COLO829 (cell line): ENCODE data around the gene GNPAT.

Source experiments
- DNase-seq: peaks from one replicate; pipeline ENCODE4 v3.0.0; 2012; ENCODE audit warnings: low spot score

Gene GNPAT

DNA sequence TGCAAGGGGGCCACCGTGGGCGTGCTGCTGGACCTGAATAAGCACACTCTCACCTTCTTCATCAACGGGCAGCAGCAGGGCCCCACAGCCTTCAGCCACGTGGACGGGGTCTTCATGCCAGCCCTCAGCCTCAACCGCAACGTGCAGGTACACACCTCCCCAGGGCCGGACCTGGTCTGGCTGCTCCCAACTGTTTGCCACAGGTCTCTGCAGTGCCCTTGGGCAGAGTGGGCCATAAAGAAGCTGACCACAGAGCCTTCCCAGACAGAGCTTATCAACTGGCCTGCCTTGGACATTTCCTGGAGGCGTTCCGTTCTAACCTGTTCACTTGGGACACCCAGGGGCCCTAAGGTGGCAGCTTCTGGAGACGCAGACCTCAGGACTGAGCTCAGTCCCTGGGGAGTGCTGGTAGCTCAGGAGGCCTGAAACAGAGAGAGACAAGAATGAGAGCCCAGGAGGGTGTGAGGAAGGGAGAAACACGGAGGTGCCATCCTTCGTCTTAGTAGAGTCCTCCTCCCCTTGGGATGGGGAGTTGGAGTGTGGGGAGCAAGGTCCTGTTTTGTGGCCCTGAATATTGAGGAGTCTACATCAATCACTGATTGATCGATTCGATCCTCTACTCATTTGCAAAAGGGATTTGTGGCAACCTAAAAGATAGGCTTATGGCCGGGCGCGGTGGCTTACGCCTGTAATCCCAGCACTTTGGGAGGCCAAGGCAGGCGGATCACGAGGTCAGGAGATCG is 27.0 kb upstream of the GNPAT start:
- no peak for DNase-seq

DNA sequence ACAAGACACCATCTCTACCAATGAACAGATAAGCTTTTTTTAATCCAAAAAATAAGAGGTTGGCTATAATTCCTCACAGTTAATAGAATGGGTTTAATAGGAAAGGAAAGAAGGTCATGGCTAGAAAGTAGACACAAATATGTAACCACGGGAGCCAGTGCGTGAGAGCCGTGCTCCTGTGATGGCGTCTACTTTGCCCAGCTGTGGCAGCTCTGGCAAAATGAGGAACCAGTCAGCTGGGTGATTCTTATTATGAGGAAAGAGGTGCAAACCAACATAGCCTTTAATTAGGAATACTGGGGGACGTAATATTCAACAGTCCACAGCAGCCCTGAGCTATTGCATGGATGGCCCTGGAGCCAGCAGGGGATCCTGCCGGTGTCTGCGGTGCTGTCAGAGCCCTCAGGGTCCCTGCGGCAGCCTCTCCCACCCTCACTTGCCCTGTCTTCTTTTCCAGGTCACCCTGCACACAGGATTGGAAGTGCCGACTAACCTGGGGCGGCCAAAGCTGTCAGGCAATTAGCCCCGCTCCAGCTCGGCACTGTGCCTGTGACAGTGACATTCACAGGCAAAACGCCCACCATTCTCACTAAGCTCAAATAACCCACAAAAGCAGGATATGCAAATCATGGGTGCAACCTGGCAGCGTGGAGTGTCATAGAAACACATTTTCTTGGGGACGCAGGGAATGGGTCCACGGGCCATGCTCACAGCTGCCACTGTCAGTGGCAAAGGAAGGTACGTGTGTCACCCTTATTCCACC is 25.9 kb upstream of the GNPAT start:
- DNase-seq: no peak

DNA sequence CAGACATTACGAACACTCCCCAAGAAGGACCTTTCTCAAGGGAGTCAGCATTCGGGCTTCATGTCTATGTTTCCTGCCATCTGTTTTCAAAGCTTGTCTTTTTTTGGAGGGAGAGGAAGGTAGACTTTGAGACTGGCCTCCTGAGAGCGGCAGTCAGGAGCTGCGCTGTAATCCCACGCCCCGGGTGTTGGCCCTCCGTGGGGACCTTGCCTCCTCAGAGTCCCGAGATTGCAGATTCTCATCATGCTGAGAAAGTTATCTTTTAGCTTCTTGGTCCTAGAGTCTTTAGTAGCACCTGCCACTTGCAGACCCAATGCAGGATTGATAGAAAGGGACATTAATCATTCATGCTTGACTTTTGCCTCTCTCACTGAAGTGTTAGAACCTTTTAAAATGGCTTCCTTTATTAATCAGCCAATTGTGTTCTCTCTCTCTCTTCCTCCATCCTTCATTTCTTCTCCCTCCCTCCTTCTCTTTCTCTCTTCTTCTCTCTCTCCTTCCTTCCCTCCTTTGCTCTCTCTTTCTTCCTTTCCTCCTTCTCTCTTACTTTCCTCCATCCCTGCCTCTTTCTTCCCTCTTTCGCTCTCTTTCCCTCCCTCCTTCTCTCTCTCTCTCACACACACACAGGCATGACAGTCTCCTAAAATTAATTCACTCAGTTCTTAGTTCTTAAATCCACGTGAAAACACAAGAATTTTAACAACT is 25.2 kb upstream of the GNPAT start:
- no peak for DNase-seq

DNA sequence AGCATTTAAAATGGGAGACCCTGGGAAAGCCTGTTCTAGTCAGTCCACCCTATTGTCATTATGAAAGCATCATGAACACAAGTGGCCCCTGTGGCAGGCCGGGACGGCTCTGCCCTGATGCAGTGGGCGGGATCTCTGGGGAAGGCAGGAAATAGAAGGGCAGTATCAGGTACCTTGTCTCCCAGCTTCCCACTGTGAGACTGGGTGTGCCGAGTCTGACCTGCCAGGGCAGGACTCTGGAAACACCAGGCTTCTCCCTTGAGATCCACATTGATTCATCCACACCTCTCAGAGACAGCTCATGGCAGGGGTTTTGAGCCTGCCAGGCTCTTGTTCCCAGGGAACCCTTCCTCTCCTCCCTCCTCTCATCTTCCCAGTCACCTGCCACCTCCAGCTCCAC is 24.5 kb upstream of the GNPAT start:
- DNase-seq: no peak

DNA sequence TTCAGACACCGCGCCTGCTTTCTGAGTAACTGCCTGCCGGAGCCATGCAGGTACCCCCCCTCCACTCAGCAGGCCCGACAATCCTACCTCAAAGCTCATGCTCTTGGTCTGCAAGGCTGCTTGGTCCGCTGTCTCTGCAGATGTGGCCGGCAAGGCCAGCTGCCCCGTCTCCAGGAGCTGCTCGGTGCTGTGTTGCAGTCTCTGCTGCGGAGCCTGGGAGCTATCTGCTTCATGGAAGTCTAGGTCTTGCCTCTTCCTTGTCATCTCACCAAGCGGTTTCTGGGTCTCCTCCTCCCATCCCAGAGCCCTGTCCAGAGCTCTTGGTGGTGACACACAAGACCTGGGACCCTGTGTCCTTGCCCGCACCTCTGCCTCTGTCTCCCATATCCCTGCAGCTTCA is 24.0 kb upstream of the GNPAT start:
- no peak for DNase-seq

DNA sequence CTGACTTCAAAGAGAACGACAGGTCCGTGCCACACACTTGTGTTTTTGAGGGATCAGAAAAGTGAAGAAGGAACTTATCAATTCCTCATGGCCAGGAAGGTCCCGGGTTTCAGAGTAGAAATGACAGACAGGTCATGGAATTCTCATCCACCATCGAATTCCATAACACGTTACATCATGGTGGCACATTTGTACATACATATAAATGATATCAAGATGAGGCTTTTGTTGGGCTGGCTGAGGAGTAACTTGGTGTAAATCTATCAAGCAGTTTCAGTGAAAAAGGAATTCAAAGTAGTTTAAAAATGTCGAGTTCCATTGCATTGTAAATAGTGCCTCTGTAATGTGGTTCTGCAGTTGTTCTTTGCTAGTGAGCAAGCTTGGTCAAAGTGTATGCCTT is 22.9 kb upstream of the GNPAT start:
- DNase-seq: no peak

DNA sequence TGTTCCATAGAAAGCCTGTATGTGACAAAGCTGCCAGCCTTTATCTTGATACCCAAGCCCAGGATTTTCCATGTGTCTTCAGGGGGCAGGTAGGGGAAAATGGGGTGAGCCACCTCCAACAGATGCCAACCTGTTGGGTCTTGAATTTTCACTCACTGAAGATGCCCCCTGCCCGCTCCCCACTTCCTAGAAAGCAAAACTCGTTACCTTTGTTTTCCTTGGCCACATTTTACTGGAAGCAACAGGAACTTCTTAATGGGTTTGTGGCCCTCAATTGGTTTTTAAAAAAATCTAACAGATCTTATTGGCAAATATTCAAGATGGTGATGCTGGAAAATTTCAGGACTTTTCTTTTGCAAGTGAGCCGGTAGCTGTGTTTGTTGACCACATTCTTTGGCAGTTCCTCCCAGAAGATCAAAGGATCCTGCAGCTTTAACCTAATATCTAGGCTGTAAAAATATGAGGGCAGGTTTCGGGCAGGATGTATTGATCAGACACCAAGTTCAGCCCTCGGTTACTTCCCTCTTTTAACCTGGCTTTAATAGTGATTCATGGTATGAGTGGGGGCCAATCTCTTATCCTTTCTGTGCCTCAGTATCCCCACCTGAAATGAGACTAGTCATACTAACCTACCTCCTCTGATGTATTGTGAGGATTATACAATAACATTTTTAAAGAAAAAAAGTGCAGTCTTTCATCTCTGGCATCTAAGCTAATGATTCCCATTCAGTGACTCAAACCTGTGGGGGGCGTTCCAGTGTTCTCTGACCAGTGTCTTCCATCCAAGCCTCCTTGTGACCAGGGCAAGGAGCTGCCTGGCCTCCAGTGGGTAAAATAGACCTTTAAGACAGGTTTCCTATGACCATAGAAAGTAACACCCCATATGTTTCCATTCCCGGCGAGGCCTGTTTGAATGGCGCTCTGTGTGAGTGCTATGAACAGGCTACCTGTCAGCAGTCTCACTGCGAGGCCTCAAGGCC is 21.3 kb upstream of the GNPAT start:
- no peak for DNase-seq

DNA sequence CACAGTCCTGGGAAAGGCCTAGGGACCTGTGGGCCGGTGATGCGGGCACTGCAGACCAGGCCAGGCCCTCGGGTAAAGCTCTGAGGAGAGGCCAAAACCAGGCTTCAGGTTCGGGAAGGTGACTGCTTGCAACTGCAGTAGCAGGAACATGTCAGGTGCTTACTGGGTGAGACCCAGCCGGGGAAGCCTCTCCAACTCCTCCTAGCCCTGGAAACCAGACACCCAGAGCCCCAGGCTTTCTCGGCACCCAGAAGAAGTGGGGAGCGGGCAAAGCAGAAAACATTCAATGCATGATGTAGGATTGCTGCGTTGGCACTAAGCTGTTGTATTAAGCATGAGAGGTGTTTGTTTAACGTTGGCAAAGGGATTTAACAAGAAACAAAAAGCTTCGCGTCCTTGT is 20.2 kb upstream of the GNPAT start:
- no peak for DNase-seq

DNA sequence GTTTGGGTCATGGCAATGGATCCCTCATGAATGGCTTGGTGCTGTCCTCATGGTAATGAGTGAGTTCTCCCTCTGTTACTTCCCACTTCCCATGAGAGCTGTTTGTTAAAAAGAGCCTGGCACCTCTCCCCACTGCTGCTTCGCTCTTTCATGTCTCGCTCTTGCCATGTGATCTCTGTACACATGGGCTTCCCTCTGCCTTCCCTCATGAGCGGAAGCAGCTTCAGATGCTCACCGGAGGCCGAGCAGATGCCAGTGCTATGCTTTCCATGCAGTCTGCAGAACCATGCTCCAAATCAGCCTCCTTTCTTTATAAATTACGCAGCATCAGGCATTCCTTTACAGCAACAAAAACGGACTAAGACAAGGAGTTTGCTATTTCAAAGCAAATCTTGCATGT is 14.9 kb upstream of the GNPAT start:
- no peak for DNase-seq

DNA sequence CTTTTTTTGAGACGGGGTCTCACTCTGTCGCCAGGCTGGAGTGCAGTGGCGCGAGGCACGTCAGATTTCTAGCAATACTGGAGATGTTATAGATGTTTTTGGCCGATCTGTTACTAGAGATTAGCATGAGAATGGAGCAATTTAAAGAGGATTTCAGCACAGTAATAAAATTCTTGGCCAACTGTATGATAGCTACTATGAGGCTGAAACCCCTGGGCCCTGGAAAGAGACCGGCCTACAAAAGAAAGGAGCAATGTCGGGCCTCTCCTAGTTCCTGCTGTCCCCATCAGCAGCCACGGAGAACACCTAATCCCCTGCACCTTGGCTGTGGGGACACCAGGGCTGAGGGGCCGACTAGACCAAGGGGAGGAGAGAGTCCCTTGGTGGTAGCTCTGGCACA is 9.5 kb upstream of the GNPAT start:
- no peak for DNase-seq

DNA sequence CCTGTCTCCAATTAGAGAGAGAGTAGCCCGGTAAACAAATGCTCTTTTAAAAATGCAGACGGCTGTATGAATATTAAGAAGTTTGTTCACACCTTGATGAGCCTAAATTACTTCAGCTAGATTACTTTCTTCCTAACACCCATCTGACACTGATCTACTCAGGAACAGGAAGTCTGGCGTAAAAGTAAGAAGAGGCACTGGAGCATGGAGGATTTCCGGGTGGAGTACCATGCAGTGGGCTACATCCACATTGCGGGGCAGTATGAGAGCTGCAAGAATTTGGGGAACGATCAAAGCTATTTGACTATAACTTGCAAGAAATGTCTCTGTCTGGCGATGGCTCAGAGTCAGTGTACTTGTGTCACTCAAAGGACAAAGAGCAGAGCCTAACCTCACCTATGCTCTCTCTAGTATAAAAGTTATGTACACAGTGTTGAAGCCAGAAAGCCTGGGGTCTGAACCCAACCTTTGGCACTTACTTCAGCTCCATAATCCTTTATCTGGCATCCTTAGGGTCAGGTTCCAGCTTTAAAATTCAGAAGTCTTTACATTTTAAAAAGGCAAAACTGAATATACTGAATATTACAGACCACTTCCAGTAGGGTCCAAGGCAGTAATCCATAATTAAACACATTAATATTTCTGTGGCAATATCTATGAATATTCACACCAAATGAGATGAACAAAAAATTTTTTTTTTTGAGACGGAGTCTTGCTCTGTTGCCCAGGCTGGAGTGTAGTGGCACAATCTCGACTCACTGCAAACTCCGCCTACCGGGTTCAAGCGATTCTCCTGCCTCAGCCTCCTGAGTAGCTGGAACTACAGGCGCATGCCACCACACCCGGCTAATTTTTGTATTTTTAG is 7.9 kb upstream of the GNPAT start:
- DNase-seq: no peak

DNA sequence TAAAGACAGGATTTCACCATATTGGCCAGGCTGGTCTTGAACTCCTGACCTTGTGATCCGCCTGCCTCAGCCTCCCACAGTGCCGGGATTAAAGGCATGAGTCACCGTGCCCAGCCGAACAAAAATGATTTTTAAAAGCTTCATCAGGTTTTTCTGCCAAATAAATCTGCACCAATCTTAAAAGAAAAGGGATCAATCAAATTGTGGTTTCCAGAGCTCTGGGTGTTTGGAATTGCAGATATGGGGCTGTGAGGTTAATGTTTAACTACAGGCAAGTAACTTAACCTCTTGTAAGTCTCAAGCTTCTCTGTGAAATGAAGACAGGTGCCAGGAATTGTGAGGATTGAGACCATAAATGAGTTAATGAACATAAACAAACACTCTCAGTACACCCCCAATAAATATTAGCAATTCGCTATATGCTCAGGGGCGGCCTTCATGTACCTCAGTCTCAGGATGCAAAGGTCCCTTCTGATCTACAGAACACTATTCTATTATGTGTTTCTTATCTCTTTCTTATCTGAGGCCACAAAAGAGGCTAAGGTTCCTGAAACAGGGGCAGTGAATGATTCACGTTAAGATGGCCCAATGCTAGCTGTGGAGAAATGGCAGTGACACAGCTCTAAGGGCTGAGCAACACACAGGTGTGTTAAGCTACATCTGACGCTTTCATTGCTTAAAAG is 7.1 kb upstream of the GNPAT start:
- no peak for DNase-seq

DNA sequence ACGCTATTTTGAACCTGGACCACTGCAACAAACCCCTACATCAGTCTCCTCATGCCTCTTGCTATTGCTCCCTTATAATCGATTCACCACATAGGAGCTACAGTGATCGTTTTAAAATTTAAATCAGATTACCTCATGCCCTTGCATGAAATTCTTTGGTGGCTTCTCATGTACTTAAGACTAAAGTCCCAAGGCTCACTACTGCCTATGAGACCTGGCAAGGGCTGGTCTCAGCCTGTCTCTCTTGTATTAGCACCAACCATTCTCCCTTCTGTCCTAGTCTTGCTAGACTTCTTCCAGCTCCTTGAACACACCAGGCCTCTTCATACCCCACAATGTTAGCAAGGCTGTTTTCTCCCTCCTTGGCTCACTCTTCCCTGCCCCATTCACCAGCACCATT is 6.5 kb upstream of the GNPAT start:
- no peak for DNase-seq

DNA sequence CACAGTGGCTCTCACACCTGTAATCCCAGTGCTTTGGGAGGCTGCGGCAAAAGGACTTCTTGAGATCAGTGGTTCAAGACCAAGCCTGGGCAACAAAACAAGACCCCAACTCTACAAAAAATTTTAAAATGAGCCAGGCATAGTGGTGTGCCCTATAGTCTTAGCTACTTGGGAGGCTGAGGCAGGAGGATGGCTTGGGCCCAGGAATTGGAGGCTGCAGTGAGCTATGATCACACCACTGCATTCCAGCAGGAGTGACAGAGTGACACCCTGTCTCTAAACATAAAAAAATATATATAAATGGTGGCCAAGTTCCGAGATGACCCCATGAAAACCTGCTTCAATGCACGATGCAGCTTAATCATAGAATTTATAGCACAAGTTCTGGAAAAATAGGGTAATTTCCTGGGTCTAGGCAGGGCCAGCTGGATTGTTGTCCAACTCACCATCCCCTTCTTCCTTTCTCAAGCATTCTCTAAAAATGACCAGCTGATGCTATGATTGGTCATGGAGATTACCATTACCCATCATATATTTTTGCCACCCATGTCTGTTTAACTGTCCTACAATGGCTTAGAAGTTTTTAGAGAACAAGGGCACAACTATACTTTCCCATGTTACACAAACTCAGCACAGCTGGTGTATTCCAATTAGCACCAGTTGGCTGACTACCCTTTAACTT is 5.3 kb upstream of the GNPAT start:
- DNase-seq: no peak

DNA sequence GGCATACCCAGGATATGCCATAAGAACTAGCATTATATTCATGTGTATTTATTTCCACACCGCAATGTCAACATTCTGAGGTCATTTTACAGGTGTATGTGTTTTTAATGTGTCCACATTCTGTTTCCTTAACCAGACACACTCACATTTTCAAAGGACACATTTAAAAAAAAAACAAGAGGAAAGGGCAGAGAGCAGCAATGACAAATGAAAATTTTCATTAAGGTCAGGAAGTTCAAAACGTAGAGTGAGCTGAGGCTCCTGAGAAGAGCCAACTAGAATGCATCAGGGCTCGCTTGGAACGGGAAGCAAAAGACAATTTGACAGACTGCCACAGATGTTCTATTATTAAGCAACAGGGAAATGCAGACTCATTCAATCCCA is 4.8 kb upstream of the GNPAT start:
- no peak for DNase-seq

DNA sequence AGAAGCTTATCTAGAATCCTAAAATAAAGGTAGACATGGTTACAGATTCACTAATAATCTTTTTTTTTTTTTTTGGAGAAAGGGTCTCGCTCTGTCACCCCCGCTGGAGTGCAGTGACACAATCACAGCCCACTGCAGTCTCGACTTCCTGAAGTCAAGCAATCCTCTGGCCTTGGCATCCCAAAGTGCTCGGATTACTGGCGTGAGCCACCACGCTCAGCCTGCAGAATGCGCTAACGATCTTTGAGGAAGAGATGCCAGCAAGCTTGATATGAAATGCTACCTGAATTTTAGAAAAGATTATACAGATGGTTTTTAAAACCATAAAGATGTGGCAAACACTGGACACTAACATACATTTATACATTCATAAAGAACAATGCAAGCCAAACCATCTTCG is 4.1 kb upstream of the GNPAT start:
- DNase-seq: no peak

DNA sequence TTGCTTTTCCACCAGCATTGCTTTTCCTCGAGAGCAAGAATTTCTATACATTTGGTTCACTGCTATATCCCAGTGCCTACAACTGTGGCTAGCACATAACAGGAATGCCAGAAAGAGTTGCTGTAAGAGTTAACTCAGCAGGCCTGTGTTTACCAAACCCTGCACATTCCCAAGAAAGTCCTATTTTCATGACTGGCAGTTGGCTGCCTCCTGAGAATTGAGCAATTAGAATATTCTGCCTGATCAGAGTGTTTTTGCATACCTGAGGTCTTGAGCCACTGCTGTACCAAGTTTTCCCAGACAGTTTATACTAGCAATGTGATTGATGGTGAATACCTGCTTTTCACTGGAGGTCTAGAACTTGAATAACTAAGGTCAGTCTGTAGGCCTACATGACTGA is 2.7 kb upstream of the GNPAT start:
- DNase-seq: no peak

DNA sequence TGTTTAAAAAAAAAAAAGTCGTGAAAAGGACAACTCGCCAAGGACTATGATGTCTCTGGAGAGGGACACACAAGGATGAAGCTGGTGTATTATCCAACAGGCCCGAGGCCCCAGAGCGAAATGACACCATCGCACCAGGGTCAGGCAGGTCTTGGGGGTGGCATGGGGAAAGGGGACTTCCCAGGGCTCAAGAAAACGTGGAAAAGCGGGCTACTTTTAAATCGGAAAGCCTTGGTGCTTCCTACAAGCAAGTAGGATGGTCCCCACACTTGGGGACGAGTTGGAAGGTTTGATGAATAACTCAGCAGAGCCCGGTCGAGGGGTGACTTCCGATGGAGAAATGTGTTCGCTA is 505 bp upstream of the GNPAT start:
- DNase-seq: peak; percentile 28

DNA sequence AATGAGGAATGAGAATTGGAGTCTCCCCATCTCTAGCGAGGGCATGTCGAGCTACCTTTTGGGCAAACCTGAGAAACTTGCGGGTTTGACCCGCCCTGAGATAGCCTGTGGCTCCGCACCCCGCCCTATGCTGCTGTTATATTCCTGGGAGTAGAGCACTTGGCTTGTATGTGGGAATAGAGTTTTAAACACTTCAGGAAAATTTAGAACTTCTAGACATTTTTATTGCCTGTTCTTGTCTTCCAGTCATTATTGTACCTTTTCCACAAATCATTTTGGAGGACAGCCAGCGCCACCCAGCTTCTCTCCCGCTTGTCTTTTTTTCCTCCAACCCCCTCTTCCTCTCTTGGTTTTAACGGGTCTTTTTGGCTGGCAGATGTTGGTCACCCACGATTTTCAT is 738 bp downstream of the GNPAT start:
- DNase-seq: peak; percentile 65
